ENCODE measurements around the gene VIPR2. TPM values are rescaled to one million over a fixed set of nuclear protein-coding genes. Genes with fewer than 3 reads are reported as not detected.

Gene VIPR2
- polyA plus RNA-seq, 3 donors = not detected

DNA sequence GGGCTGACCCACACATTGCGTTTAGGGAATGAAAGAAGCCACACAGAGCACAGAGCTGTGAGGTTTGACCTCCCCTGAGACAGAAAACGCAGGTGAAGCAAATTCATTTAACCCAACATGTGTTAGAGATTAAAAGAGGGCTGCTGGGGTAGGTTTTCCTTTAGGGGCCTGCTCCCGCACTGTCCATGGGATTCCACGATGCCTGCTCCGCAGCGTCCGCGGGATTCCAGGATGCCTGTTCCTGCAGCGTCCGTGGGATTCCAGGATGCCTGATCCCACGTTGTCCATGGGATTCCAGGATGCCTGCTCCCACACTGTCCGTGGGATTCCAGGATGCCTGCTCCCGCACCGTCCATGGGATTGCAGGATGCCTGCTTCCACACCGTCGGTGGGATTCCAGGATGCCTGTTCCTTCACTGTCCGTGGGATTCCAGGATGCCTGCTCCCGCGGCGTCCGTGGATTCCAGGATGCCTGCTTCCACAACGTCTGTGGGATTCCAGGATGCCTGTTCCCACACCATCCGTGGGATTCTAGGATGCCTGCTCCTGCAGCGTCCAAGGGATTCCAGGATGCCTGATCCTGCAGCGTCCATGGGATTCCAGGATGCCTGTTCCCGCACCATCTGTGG lies 78.7 kb downstream of the VIPR2 start:
- H4K20me1 ChIP-seq (ENCODE audit: insufficient read depth, low read length) = no peaks in the 10 kb centered on the region
- H3K4me1 ChIP-seq (ENCODE audit: control insufficient read depth in 1 of 2, insufficient read depth in 2 of 2, low read length in 2 of 2) = no peaks in the 10 kb centered on the region
- peaks cover 0 to 1% of the 10 kb centered on the region in 2 donors for H3K27me3 ChIP-seq (ENCODE audit: control insufficient read depth in 2 of 2, insufficient read depth in 2 of 2, low read length in 2 of 2)
- TF ChIP-seq, protein P1, sequence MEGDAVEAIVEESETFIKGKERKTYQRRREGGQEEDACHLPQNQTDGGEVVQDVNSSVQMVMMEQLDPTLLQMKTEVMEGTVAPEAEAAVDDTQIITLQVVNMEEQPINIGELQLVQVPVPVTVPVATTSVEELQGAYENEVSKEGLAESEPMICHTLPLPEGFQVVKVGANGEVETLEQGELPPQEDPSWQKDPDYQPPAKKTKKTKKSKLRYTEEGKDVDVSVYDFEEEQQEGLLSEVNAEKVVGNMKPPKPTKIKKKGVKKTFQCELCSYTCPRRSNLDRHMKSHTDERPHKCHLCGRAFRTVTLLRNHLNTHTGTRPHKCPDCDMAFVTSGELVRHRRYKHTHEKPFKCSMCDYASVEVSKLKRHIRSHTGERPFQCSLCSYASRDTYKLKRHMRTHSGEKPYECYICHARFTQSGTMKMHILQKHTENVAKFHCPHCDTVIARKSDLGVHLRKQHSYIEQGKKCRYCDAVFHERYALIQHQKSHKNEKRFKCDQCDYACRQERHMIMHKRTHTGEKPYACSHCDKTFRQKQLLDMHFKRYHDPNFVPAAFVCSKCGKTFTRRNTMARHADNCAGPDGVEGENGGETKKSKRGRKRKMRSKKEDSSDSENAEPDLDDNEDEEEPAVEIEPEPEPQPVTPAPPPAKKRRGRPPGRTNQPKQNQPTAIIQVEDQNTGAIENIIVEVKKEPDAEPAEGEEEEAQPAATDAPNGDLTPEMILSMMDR (IDR thresholded peaks at IDR 0.05) = no peak
- no peak overlapping the region for H3K9ac ChIP-seq (ENCODE audit: insufficient read depth, low read length, poor library complexity, severe bottlenecking)
- 95% methylated on average over 25 of the region's 26 CpGs for WGBS (ENCODE audit: insufficient coverage)
- no peak overlapping the region for H3K27ac Mint-ChIP-seq
- H3K4me2 ChIP-seq (replicated peaks; ENCODE audit: extremely low read depth, low read length, poor library complexity, severe bottlenecking) = no peak overlapping the region
- peaks cover 5 to 21% of the 10 kb centered on the region in 2 donors for H3K9me3 ChIP-seq (replicated peaks in 1 of 2; ENCODE audit: control insufficient read depth in 1 of 2, insufficient read depth in 1 of 2, low read length in 2 of 2)
- H3K9me3 Mint-ChIP-seq = peaks cover 0 to 21% (median 16%) of the 10 kb centered on the region in 7 donors
- no peak overlapping the region for H3K27ac ChIP-seq (ENCODE audit: low read depth in 1 of 2, low read length in 2 of 2)
- no peak for DNase-seq
- H3K36me3 ChIP-seq (replicated peaks in 1 of 2; ENCODE audit: control insufficient read depth in 1 of 2, insufficient read depth in 2 of 2, low read length in 2 of 2) = no peaks in the 10 kb centered on the region
- no peak overlapping the region for H2AFZ ChIP-seq (ENCODE audit: insufficient read depth, low read depth, low read length, poor library complexity, severe bottlenecking)
- H3K27me3 Mint-ChIP-seq (ENCODE audit: low read depth in 3 of 3) = peaks cover 2 to 6% (median 4%) of the 10 kb centered on the region in 3 donors
- no peak overlapping the region for H3K4me3 ChIP-seq (replicated peaks in 1 of 3; ENCODE audit: low read depth in 2 of 3, low read length in 3 of 3)
- H3K4me3 Mint-ChIP-seq = no peak overlapping the region
- intact Hi-C loops (cut with micrococcal nuclease) = no loop called here
- no peaks in the 10 kb centered on the region for H3K79me2 ChIP-seq (ENCODE audit: insufficient read depth, low read length)
- H3K4me1 Mint-ChIP-seq = peaks cover 2% of the 10 kb centered on the region
- H3K36me3 Mint-ChIP-seq = no peaks in the 10 kb centered on the region

- no peak for DNase-seq
- Mint-ChIP-seq H3K9me3 (peaks cover 0 to 21% (median 16%) of the 10 kb centered on the region in 7 donors), H3K4me1 (no peaks in the 10 kb centered on the region), H3K27me3 (ENCODE audit: low read depth in 3 of 3) (peaks cover 2 to 4% (median 2%) of the 10 kb centered on the region in 3 donors), H3K36me3 (no peaks in the 10 kb centered on the region), H3K27ac (no peak overlapping the region), H3K4me3 (no peak overlapping the region)
- Histone ChIP-seq H3K9me3 (replicated peaks in 1 of 2; ENCODE audit: control insufficient read depth in 1 of 2, insufficient read depth in 1 of 2, low read length in 2 of 2) (peaks cover 5 to 22% of the 10 kb centered on the region in 2 donors), H4K20me1 (ENCODE audit: insufficient read depth, low read length) (no peaks in the 10 kb centered on the region), H3K27me3 (ENCODE audit: control insufficient read depth in 2 of 2, insufficient read depth in 2 of 2, low read length in 2 of 2) (peaks cover 0 to 4% of the 10 kb centered on the region in 2 donors), H3K4me3 (replicated peaks in 1 of 3; ENCODE audit: low read depth in 2 of 3, low read length in 3 of 3) (no peak overlapping the region), H3K79me2 (ENCODE audit: insufficient read depth, low read length) (no peaks in the 10 kb centered on the region), H2AFZ (ENCODE audit: insufficient read depth, low read depth, low read length, poor library complexity, severe bottlenecking) (no peak overlapping the region), H3K4me2 (replicated peaks; ENCODE audit: extremely low read depth, low read length, poor library complexity, severe bottlenecking) (no peak overlapping the region), H3K27ac (ENCODE audit: low read depth in 1 of 2, low read length in 2 of 2) (no peak overlapping the region), H3K36me3 (replicated peaks in 1 of 2; ENCODE audit: control insufficient read depth in 1 of 2, insufficient read depth in 2 of 2, low read length in 2 of 2) (no peaks in the 10 kb centered on the region), H3K4me1 (ENCODE audit: control insufficient read depth in 1 of 2, insufficient read depth in 2 of 2, low read length in 2 of 2) (no peaks in the 10 kb centered on the region), H3K9ac (ENCODE audit: insufficient read depth, low read length, poor library complexity, severe bottlenecking) (no peak overlapping the region)
- intact Hi-C loops (cut with micrococcal nuclease) = no loop called here
- WGBS (ENCODE audit: insufficient coverage) = 92% methylated on average over 17 of the region's 23 CpGs
- TF ChIP-seq, protein P1 (IDR thresholded peaks at IDR 0.05) = no peak
Observed at GRCh38 chr7:159064816-159065510, 79.7 kb downstream of the VIPR2 start.

All from CD14-positive monocyte (primary cell).